HFFc6 (cell line): ENCODE measurements around the gene YARS2. TPM values are rescaled to one million over a fixed set of nuclear protein-coding genes. Genes with fewer than 3 reads are reported as not detected.

Experiments
- DNase-seq: peaks from one replicate; pipeline ENCODE4 v3.0.0-alpha.2; 2018
- H3K27ac Mint-ChIP-seq: 2 replicates; pipeline ENCODE4 v1.8.0; 2020; ENCODE audit warnings: mild to moderate bottlenecking, mixed read lengths
- H3K27me3 Mint-ChIP-seq: 2 replicates; pipeline ENCODE4 v1.8.0; 2021; ENCODE audit warnings: mild to moderate bottlenecking, moderate library complexity, mixed read lengths; ENCODE audit not compliant: insufficient read depth
- H3K36me3 Mint-ChIP-seq: 2 replicates; pipeline ENCODE4 v1.8.0; 2021; ENCODE audit warnings: low read depth, mixed read lengths
- H3K4me1 Mint-ChIP-seq: 2 replicates; pipeline ENCODE4 v1.8.0; 2020; ENCODE audit warnings: low read depth, mixed read lengths
- H3K4me3 Mint-ChIP-seq: 2 replicates; pipeline ENCODE4 v1.8.0; 2020; ENCODE audit warnings: mild to moderate bottlenecking, moderate library complexity, mixed read lengths
- H3K9me3 Mint-ChIP-seq: 2 replicates; pipeline ENCODE4 v1.8.0; 2020; ENCODE audit warnings: mild to moderate bottlenecking, mixed read lengths
- total RNA-seq, 6 experiments: library from RNA; stranded (reverse); fragmentation: NEBNext Ultra II Directional; extraction: Animal tissue kit (Norgen Biotek cat#: 25700); gene quantifications; 2 replicates in 1 of 6; 3 replicates in 5 of 6; pipeline ENCODE4 v1.2.3, GENCODE V29; 2021
- TF ChIP-seq, protein P1 (sequence below): fragments of 200-600 bp; sonication (generic); IDR thresholded peaks from 2 replicates; pipeline ENCODE4 v1.5.0; 2021; ENCODE audit warnings: antibody characterized with exemption, mild to moderate bottlenecking

YARS2 gene
- total RNA-seq, 6 experiments from 2014 or later = 14.6 to 21.7 (median 17.4) TPM

DNA sequence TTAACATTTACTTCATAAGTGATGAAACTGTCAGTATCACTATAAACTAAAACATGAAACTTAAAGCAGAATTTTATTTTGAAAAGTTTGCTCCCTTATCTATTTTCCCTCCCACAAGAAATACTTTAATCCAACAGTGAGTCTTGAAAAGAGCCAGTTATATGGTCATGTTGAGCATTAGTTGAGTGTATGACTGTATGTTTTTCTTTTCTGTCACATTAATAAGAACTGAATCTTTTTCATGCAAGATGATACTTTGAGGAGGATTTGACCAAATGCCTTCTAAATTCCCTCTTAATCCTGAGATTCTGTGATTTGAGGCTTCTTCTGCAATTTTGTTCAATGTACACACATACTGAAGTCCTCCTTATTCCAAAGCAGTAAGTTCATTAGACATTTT lies 33.7 kb upstream of the YARS2 start:
- Mint-ChIP-seq H3K4me1 (no peaks in the 10 kb centered on the region), H3K36me3 (no peaks in the 10 kb centered on the region), H3K9me3 (no peaks in the 10 kb centered on the region), H3K27ac (no peak overlapping the region), H3K27me3 (no peaks in the 10 kb centered on the region), H3K4me3 (no peak overlapping the region)
- TF ChIP-seq, protein P1, sequence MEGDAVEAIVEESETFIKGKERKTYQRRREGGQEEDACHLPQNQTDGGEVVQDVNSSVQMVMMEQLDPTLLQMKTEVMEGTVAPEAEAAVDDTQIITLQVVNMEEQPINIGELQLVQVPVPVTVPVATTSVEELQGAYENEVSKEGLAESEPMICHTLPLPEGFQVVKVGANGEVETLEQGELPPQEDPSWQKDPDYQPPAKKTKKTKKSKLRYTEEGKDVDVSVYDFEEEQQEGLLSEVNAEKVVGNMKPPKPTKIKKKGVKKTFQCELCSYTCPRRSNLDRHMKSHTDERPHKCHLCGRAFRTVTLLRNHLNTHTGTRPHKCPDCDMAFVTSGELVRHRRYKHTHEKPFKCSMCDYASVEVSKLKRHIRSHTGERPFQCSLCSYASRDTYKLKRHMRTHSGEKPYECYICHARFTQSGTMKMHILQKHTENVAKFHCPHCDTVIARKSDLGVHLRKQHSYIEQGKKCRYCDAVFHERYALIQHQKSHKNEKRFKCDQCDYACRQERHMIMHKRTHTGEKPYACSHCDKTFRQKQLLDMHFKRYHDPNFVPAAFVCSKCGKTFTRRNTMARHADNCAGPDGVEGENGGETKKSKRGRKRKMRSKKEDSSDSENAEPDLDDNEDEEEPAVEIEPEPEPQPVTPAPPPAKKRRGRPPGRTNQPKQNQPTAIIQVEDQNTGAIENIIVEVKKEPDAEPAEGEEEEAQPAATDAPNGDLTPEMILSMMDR = no peak
- no peak for DNase-seq

DNA sequence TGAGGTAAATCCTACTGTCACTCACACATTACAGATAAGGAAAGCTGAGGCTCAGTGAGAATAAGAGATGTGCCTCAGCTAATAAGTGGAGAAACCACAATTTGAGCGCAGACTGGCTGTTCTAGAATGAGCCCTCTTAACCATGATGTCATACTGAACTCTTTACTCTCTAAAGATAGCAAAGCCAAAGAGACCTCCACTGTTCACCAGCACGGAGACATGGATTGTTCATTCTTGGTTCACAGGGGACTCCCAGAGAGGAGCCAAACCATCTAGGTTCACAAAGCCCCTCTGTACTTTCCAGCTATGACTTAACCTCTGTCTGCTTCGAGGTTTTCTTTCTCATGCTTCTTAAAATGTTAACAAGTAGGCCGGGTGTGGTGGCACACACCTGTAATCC lies 32.7 kb upstream of the YARS2 start:
- TF ChIP-seq, protein P1 = no peak
- H3K36me3 Mint-ChIP-seq = no peaks in the 10 kb centered on the region

DNA sequence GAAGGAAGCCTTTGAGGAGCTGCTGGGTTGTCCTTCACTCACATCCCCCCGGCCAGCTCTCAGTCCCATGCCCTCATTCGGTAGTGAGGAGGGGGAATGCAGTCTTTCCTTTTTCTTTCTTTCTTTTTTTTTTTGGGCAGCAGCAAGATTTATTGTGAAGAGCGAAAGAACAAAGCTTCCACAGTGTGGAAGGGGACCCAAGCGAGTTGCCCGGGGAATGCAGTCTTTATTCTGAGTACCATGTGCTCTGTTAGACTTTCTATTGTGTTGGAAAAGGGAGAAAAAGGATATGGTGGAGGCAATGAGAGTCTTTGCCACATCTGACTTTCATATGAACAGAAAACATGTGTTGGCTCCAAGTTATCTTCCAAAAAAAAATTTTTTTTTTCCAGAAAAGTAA lies 29.9 kb upstream of the YARS2 start:
- DNase-seq = no peak
- Mint-ChIP-seq H3K9me3 (no peaks in the 10 kb centered on the region), H3K4me3 (no peak overlapping the region), H3K36me3 (no peaks in the 10 kb centered on the region), H3K4me1 (no peaks in the 10 kb centered on the region), H3K27me3 (no peaks in the 10 kb centered on the region; the same call in 1 of the 2 replicates), H3K27ac (no peak overlapping the region)
- TF ChIP-seq, protein P1 = no peak

More for the DNA sequence above, 32.7 kb upstream of the YARS2 start:
- Mint-ChIP-seq H3K27me3 (no peaks in the 10 kb centered on the region; the same call in 1 of the 2 replicates), H3K4me3 (no peak overlapping the region), H3K4me1 (no peaks in the 10 kb centered on the region), H3K9me3 (no peaks in the 10 kb centered on the region), H3K27ac (no peak overlapping the region)
- DNase-seq = no peak

DNA sequence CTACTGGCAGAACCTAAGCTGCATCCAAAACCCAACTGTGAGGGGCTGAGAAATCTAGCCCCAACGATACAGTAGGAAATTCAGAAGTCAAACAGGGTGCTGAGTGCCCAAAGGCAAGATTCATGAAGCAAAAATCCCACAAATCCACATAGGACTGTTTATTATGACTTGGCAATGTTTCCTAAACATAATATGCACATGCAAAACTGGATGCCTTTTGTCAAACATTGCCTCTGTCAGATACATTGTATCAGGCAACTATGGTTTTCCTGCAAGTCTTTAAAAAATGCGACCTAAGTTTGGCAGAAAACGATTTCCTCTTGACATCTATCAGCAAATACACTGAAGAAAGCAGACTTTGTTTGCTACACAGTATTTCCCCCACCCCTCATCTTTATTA lies 27.3 kb upstream of the YARS2 start:
- peaks cover 2% of the 10 kb centered on the region for H3K27me3 Mint-ChIP-seq
- no peaks in the 10 kb centered on the region for H3K4me1 Mint-ChIP-seq
- no peak overlapping the region for H3K27ac Mint-ChIP-seq
- DNase-seq = no peak
- TF ChIP-seq, protein P1 = no peak
- H3K36me3 Mint-ChIP-seq = no peaks in the 10 kb centered on the region
- no peaks in the 10 kb centered on the region for H3K9me3 Mint-ChIP-seq
- H3K4me3 Mint-ChIP-seq = no peak overlapping the region

DNA sequence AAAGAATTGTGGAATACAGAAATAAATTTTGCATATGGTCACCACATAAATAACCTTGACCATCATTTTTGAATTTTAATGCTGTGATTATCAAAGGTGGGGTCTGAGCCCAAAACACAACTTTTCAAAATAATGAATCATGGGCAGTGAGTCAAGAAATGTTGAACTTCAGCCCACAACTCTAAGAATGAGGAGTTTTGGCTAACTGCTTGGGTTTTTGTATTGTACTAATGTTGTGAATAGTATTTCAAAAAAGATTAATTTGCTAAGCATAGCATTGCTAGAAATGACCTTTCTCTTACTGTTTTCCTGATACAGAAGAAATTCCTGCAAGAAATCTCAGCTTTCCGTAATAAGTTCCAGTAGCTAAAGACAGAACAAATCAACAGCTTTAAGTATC lies 24.4 kb upstream of the YARS2 start:
- H3K27ac Mint-ChIP-seq = no peak overlapping the region
- TF ChIP-seq, protein P1 = no peak
- no peak overlapping the region for H3K4me3 Mint-ChIP-seq

DNA sequence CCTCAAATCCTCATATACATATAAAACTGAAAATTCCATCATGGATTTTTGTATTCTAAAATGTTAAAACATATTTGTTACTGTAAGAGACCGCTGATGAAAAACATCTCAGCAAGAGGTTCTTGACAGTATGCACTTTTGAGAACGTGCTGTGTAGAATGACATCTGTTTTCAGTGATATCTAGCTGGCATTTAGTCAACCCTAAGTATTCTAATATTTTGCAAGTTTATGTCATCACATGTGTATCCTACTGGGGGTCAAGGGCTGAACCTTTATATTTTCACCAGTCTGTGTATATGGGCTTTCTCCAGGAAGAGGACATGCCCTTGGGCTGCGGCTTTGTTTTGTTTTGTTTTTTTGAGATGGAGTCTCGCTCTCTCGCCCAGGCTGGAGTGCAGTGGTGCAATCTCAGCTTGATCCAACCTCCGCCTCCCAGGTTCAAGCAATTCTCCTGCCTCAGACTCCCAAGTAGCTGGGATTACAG lies 22.0 kb upstream of the YARS2 start:
- Mint-ChIP-seq H3K36me3 (no peaks in the 10 kb centered on the region), H3K27ac (no peak overlapping the region), H3K4me1 (no peaks in the 10 kb centered on the region), H3K9me3 (no peaks in the 10 kb centered on the region), H3K4me3 (no peak overlapping the region), H3K27me3 (peaks cover 12% of the 10 kb centered on the region; the same call in 1 of the 2 replicates)
- TF ChIP-seq, protein P1 = no peak
- no peak for DNase-seq

More for the DNA sequence above, 24.4 kb upstream of the YARS2 start:
- no peaks in the 10 kb centered on the region for H3K4me1 Mint-ChIP-seq
- no peaks in the 10 kb centered on the region for H3K9me3 Mint-ChIP-seq
- peaks cover 7% of the 10 kb centered on the region for H3K27me3 Mint-ChIP-seq
- H3K36me3 Mint-ChIP-seq = no peaks in the 10 kb centered on the region
- DNase-seq = no peak
